Astrocyte (in vitro differentiated cells and primary cell): ENCODE data around the gene PPIF. TPM values are rescaled to one million over a fixed set of nuclear protein-coding genes. Genes with fewer than 3 reads are reported as not detected.

Source experiments
- DNase-seq: peaks from one replicate; pipeline ENCODE4 v3.0.0-alpha.2; 2010; ENCODE audit warnings: low read depth
- FAIRE-seq: peaks from 2 replicates; lab custom pipeline; 2011; peaks lifted over from hg19 to GRCh38; lab: Jason Lieb, UNC
- H2AFZ ChIP-seq: 2 replicates; pipeline ENCODE4 v1.6.0; 2012; ENCODE audit warnings: low read depth, low read length, inconsistent platforms
- H3K27ac ChIP-seq: 2 replicates; pipeline ENCODE4 v1.5.1; 2011; ENCODE audit warnings: low read depth, low read length, inconsistent platforms
- H3K27me3 ChIP-seq: 2 replicates; pipeline ENCODE4 v1.6.0; 2011; ENCODE audit warnings: low read length, inconsistent platforms; ENCODE audit not compliant: insufficient read depth
- H3K36me3 ChIP-seq: 2 replicates; pipeline ENCODE4 v1.5.1; 2011; ENCODE audit warnings: low read length, inconsistent platforms; ENCODE audit not compliant: insufficient read depth
- H3K4me1 ChIP-seq: 2 replicates; pipeline ENCODE4 v1.5.1; 2011; ENCODE audit warnings: low read length, inconsistent platforms; ENCODE audit not compliant: insufficient read depth
- H3K4me2 ChIP-seq: 2 replicates; pipeline ENCODE4 v1.6.0; 2012; ENCODE audit warnings: low read length, inconsistent platforms
- H3K4me3 ChIP-seq: 2 replicates; pipeline ENCODE4 v1.5.1; 2011; ENCODE audit warnings: low read depth, mild to moderate bottlenecking, low read length, inconsistent platforms; ENCODE audit not compliant: insufficient read depth
- H3K79me2 ChIP-seq: 2 replicates; pipeline ENCODE4 v1.6.0; 2012; ENCODE audit warnings: mild to moderate bottlenecking, low read length, inconsistent platforms; ENCODE audit not compliant: insufficient read depth
- H3K9ac ChIP-seq: 2 replicates; pipeline ENCODE4 v1.6.0; 2012; ENCODE audit warnings: mild to moderate bottlenecking, low read length, inconsistent platforms
- H3K9me3 ChIP-seq: 2 replicates; pipeline ENCODE4 v1.5.1; 2012; ENCODE audit warnings: low read depth, mild to moderate bottlenecking, low read length, inconsistent platforms; ENCODE audit not compliant: insufficient read depth
- H4K20me1 ChIP-seq: 2 replicates; pipeline ENCODE4 v1.6.0; 2012; ENCODE audit warnings: low read length, inconsistent platforms; ENCODE audit not compliant: insufficient read depth
- H3K27ac Mint-ChIP-seq: one replicate; pipeline ENCODE4 v1.8.0; 2021; ENCODE audit warnings: mild to moderate bottlenecking, mixed read lengths; ENCODE audit not compliant: unreplicated experiment
- H3K27me3 Mint-ChIP-seq: one replicate; pipeline ENCODE4 v1.8.0; 2021; ENCODE audit warnings: low read depth, mixed read lengths; ENCODE audit not compliant: unreplicated experiment
- H3K36me3 Mint-ChIP-seq: one replicate; pipeline ENCODE4 v1.8.0; 2021; ENCODE audit warnings: low read depth, mixed read lengths; ENCODE audit not compliant: unreplicated experiment
- H3K4me1 Mint-ChIP-seq: one replicate; pipeline ENCODE4 v1.8.0; 2021; ENCODE audit warnings: low read depth, mixed read lengths; ENCODE audit not compliant: unreplicated experiment
- H3K4me3 Mint-ChIP-seq: one replicate; pipeline ENCODE4 v1.8.0; 2021; ENCODE audit warnings: mild to moderate bottlenecking, moderate library complexity, mixed read lengths; ENCODE audit not compliant: unreplicated experiment
- H3K9me3 Mint-ChIP-seq: one replicate; pipeline ENCODE4 v1.8.0; 2021; ENCODE audit warnings: mild to moderate bottlenecking, mixed read lengths; ENCODE audit not compliant: unreplicated experiment
- EZH2 ChIP-seq: IDR thresholded peaks from 2 replicates; pipeline ENCODE4 v1.6.1; 2012; ENCODE audit warnings: mild to moderate bottlenecking, low read length, inconsistent platforms; ENCODE audit not compliant: insufficient read depth
- total RNA-seq: library from RNA; stranded (reverse); gene quantifications from 2 replicates; pipeline ENCODE4 v1.2.1, GENCODE V29; 2021
- TF ChIP-seq, protein P1 (sequence below): IDR thresholded peaks from 2 replicates; pipeline ENCODE4 v1.5.1; 2011; ENCODE audit warnings: low read depth, mild to moderate bottlenecking, inconsistent platforms, low read length, moderate library complexity; ENCODE audit not compliant: insufficient read depth

Gene PPIF
- total RNA-seq, 1 donor from 2014 or later = 31.7 TPM

- Histone ChIP-seq H3K4me2 (no peak overlapping the region), H3K36me3 (peaks cover 5% of the 10 kb centered on the region), H2AFZ (no peak overlapping the region), H4K20me1 (peaks cover 23% of the 10 kb centered on the region), H3K4me1 (peaks cover 19% of the 10 kb centered on the region), H3K27ac (no peak overlapping the region), H3K79me2 (peaks cover 31% of the 10 kb centered on the region), H3K27me3 (no peaks in the 10 kb centered on the region), H3K9me3 (no peaks in the 10 kb centered on the region), H3K4me3 (no peak overlapping the region), H3K9ac (no peak overlapping the region)
- Mint-ChIP-seq H3K36me3 (peaks cover 9% of the 10 kb centered on the region), H3K4me3 (no peak overlapping the region), H3K4me1 (peaks cover 2% of the 10 kb centered on the region), H3K27ac (no peak overlapping the region), H3K9me3 (no peaks in the 10 kb centered on the region), H3K27me3 (peaks cover 20% of the 10 kb centered on the region)
- FAIRE-seq (no peak), DNase-seq (no peak)
- no peak for TF ChIP-seq EZH2
- TF ChIP-seq, protein P1, sequence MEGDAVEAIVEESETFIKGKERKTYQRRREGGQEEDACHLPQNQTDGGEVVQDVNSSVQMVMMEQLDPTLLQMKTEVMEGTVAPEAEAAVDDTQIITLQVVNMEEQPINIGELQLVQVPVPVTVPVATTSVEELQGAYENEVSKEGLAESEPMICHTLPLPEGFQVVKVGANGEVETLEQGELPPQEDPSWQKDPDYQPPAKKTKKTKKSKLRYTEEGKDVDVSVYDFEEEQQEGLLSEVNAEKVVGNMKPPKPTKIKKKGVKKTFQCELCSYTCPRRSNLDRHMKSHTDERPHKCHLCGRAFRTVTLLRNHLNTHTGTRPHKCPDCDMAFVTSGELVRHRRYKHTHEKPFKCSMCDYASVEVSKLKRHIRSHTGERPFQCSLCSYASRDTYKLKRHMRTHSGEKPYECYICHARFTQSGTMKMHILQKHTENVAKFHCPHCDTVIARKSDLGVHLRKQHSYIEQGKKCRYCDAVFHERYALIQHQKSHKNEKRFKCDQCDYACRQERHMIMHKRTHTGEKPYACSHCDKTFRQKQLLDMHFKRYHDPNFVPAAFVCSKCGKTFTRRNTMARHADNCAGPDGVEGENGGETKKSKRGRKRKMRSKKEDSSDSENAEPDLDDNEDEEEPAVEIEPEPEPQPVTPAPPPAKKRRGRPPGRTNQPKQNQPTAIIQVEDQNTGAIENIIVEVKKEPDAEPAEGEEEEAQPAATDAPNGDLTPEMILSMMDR = no peak
Observed at GRCh38 chr10:79345241-79346011, 1.8 kb upstream of the PPIF start.

DNA sequence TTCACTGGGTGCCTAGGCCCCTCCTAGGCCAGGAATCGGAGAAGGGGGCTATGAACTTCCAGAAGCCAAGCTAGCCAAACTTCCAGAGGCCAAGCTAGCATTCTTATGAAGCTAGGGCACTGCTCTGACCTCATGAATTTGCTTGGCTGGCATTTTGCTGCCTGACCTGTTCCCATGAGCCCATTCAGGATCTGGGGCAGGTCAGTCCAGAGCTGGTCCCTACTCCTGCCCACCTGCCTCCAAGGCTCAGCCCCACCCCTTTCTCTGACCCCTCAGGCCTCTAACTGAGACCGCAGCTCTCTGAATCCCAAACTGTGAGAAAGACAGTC lies 1.3 kb upstream of the PPIF start:
- H3K4me1 Mint-ChIP-seq = peaks cover 2% of the 10 kb centered on the region
- Histone ChIP-seq H3K27ac (no peak overlapping the region), H3K36me3 (peaks cover 6% of the 10 kb centered on the region), H3K4me3 (no peak overlapping the region), H3K27me3 (no peaks in the 10 kb centered on the region), H3K9ac (no peak overlapping the region), H4K20me1 (peaks cover 28% of the 10 kb centered on the region), H3K4me2 (no peak overlapping the region), H2AFZ (no peak overlapping the region), H3K4me1 (peaks cover 19% of the 10 kb centered on the region), H3K79me2 (peaks cover 34% of the 10 kb centered on the region), H3K9me3 (no peaks in the 10 kb centered on the region)
- H3K4me3 Mint-ChIP-seq = peak overlapping the region; percentile 62
- no peak overlapping the region for H3K27ac Mint-ChIP-seq
- no peak for TF ChIP-seq EZH2
- TF ChIP-seq, protein P1 = no peak
- peaks cover 9% of the 10 kb centered on the region for H3K36me3 Mint-ChIP-seq
- H3K27me3 Mint-ChIP-seq = peaks cover 15% of the 10 kb centered on the region
- DNase-seq (no peak), FAIRE-seq (no peak)
- no peaks in the 10 kb centered on the region for H3K9me3 Mint-ChIP-seq
